GM12878 (cell line): ENCODE data around the gene DIS3L2. TPM values are rescaled to one million over a fixed set of nuclear protein-coding genes. Genes with fewer than 3 reads are reported as not detected.

ENCODE experiments used
- ATAC-seq: fragments of 200-7000 bp; cut with Tn5 transposase; 3 replicates; pipeline ENCODE4 v1.9.1; 2020; ENCODE audit warnings: mild to moderate bottlenecking, moderate library complexity
- BruUV-seq: library from RNA; stranded (reverse); fragments of 400-500 nt; replicated peaks from 2 replicates; lab custom pipeline; 2021; lab: Mats Ljungman, UMichigan
- CTCF ChIA-PET: fragments of 300-600 bp; sonication (Branson Sonifier 250); formaldehyde crosslinking; extraction: SDS; loops from one replicate; lab custom pipeline; 2021; ENCODE audit warnings: inconsistent platforms; lab: Yijun Ruan, JAX
- POLR2A ChIA-PET: fragments of 350-600 bp; formaldehyde crosslinking; extraction: SDS; loops from one replicate; lab custom pipeline; 2021; ENCODE audit warnings: inconsistent platforms; lab: Charles Lee
- RAD21 ChIA-PET: fragments of 300-600 bp; sonication (Branson Sonifier 250); formaldehyde crosslinking; loops from one replicate; lab custom pipeline; 2023; ENCODE audit warnings: antibody characterized with exemption; ENCODE audit not compliant: unreplicated experiment; lab: Charles Lee
- SMC1A ChIA-PET: fragments of 300-600 bp; sonication (Branson Sonifier 250); formaldehyde crosslinking; loops from one replicate; lab custom pipeline; 2023; ENCODE audit not compliant: unreplicated experiment, uncharacterized antibody; lab: Charles Lee
- DNase-seq: peaks from one replicate; pipeline ENCODE4 v3.0.0-alpha.2; 2011; ENCODE audit warnings: low read depth, low spot score
- FAIRE-seq: peaks from 3 replicates; lab custom pipeline; 2011; peaks lifted over from hg19 to GRCh38; lab: Jason Lieb, UNC
- H2AFZ ChIP-seq: 2 replicates; pipeline ENCODE4 v1.6.0; 2011; ENCODE audit warnings: low read depth, low read length, control low read depth; ENCODE audit not compliant: control insufficient read depth
- H3K27ac ChIP-seq: 2 replicates; pipeline ENCODE4 v1.5.1; 2011; ENCODE audit warnings: control low read depth; ENCODE audit not compliant: control insufficient read depth, insufficient read depth
- H3K27me3 ChIP-seq, 2 experiments: replicated peaks in 1 of 2; 2 replicates each; pipeline versions ENCODE4 v1.6.0 to v1.6.1; 2011; ENCODE audit warnings: low read length in 1 of 2; ENCODE audit not compliant: control insufficient read depth in 2 of 2, insufficient read depth in 2 of 2
- H3K36me3 ChIP-seq, 2 experiments: 2 replicates each; pipeline ENCODE4 v1.5.1; 2011; ENCODE audit warnings: low read length in 1 of 2; ENCODE audit not compliant: control insufficient read depth in 2 of 2, insufficient read depth in 2 of 2
- H3K4me1 ChIP-seq: 2 replicates; pipeline ENCODE4 v1.6.1; 2011; ENCODE audit warnings: mild to moderate bottlenecking, low read length, moderate library complexity, mixed read lengths; ENCODE audit not compliant: control insufficient read depth, insufficient read depth
- H3K4me2 ChIP-seq: 2 replicates; pipeline ENCODE4 v1.6.0; 2011; ENCODE audit warnings: control low read depth; ENCODE audit not compliant: control insufficient read depth, insufficient read depth
- H3K4me3 ChIP-seq: fragments of 200-600 bp; sonication (generic); 2 replicates; pipeline ENCODE4 v1.5.1; 2016
- H3K79me2 ChIP-seq: 2 replicates; pipeline ENCODE4 v1.6.0; 2011; ENCODE audit warnings: low read length; ENCODE audit not compliant: control insufficient read depth, insufficient read depth
- H3K9ac ChIP-seq: 2 replicates; pipeline ENCODE4 v1.8.0; 2011; ENCODE audit warnings: low read length, control low read depth, mixed read lengths; ENCODE audit not compliant: control insufficient read depth, insufficient read depth
- H3K9me3 ChIP-seq: replicated peaks from 3 replicates; pipeline ENCODE4 v1.5.1; 2011; ENCODE audit warnings: mild to moderate bottlenecking, low read length; ENCODE audit not compliant: control insufficient read depth, insufficient read depth
- H4K20me1 ChIP-seq: 2 replicates; pipeline ENCODE4 v1.6.0; 2011; ENCODE audit not compliant: control insufficient read depth, insufficient read depth
- BCLAF1 ChIP-seq: fragments of 450-650 bp; IDR thresholded peaks from 2 replicates; pipeline ENCODE4 v1.6.1; 2017; ENCODE audit warnings: antibody characterized with exemption, mild to moderate bottlenecking, moderate library complexity
- FOS ChIP-seq: IDR thresholded peaks from 3 replicates; pipeline ENCODE4 v1.6.1; 2011; ENCODE audit warnings: borderline replicate concordance; ENCODE audit not compliant: insufficient read length; ENCODE audit errors: extremely low read depth
- GATAD2B ChIP-seq: fragments of 450-650 bp; conservative IDR thresholded peaks from 2 replicates; pipeline ENCODE4 v1.6.1; 2017; ENCODE audit warnings: low read depth, mild to moderate bottlenecking, moderate library complexity
- JUND ChIP-seq: IDR thresholded peaks from 2 replicates; pipeline ENCODE4 v1.6.1; 2012; ENCODE audit warnings: low read depth, mild to moderate bottlenecking, low read length, improper control_type of control experiment, moderate library complexity
- POLR2AphosphoS5 ChIP-seq: IDR thresholded peaks from 2 replicates; pipeline ENCODE4 v1.6.1; 2011; ENCODE audit warnings: mild to moderate bottlenecking, low read length, inconsistent platforms
- WGBS: methylation state at CpG from one replicate; pipeline ENCODE4 v1.1.6; 2016; ENCODE audit warnings: low lambda C conversion rate; ENCODE audit not compliant: insufficient replicate concordance, insufficient coverage; ENCODE audit errors: missing lambda C conversion rate; 5-methylcytosine and 5-hydroxymethylcytosine counted together
- in situ Hi-C: fragments of 300-500 bp; cut with MboI; formaldehyde crosslinking; loops from 9 replicates; pipeline ENCODE4 v1.14.3; 2018; ENCODE audit warnings: mixed read lengths
- intact Hi-C: fragments of 100-400 bp; cut with micrococcal nuclease; formaldehyde crosslinking; loops from one replicate; pipeline ENCODE4 v1.14.2; 2022; ENCODE audit not compliant: unreplicated experiment
- polyA plus RNA-seq, 11 experiments: library from polyadenylated mRNA; depleted of rRNA in 4 of 11; unstranded in 6 of 11; stranded (reverse) in 5 of 11; fragments of >200 nt; fragmentation: Nextera tagmentation in 4 of 11; fragmentation: Illumina TruSeq in 1 of 11; extraction: Ambion mirVana in 4 of 11; extraction: Trizol in 1 of 11; gene quantifications; 1 replicate in 1 of 11; 2 replicates in 10 of 11; pipeline versions ENCODE4 v1.2.1 to v1.2.3, GENCODE V29; 2011 to 2016; ENCODE audit warnings: inconsistent platforms in 2 of 11, missing spikeins in 2 of 11, low read depth in 1 of 11
- total RNA-seq, 4 experiments: library from RNA; depleted of rRNA in 3 of 4; stranded (reverse); fragments of >200 nt in 3 of 4; fragmentation: Illumina TruSeq in 1 of 4; extraction: Trizol in 1 of 4; gene quantifications; 2 replicates each; pipeline versions ENCODE4 v1.2.1 to v1.2.3, GENCODE V29; 2013 to 2021

The DIS3L2 gene
- total and polyA plus RNA-seq, 10 of the 15 experiments (the other 5 are each of a cell fraction or from before 2014, with no cell fraction given): 3.5 to 27.1 (median 16.0) TPM

- ChIA-PET POLR2A (no interaction called here), RAD21 (no interaction called here), SMC1A (no interaction called here), CTCF (no interaction called here)
- Histone ChIP-seq H3K9me3 (peaks cover 2% of the 10 kb centered on the region; the same call in 2 of the 3 replicates), H3K4me3 (no peak overlapping the region), H2AFZ (no peak overlapping the region), H3K27ac (no peak overlapping the region), H3K4me2 (no peak overlapping the region), H3K9ac (no peak overlapping the region), H3K79me2 (no peaks in the 10 kb centered on the region), H3K27me3 (no peaks in the 10 kb centered on the region), H3K4me1 (no peaks in the 10 kb centered on the region), H4K20me1 (no peaks in the 10 kb centered on the region), H3K36me3 (no peaks in the 10 kb centered on the region; a peak in 3 of 4 replicates)
- FAIRE-seq (no peak), DNase-seq (no peak), ATAC-seq (no peak)
- intact Hi-C loops (no loop called here), in situ Hi-C loops (no loop called here)
- 100% methylated on average over 3 of the region's 3 CpGs for WGBS
- TF ChIP-seq JUND: no peak
- no peak for TF ChIP-seq BCLAF1
- no peak for TF ChIP-seq GATAD2B
- TF ChIP-seq POLR2AphosphoS5: no peak
- no peak for TF ChIP-seq FOS
- no TSS peak for BruUV-seq
These were observed 347.5 kb downstream of the DIS3L2 start for GRCh38 chr2:232308986-232309385.
